CD4-positive, alpha-beta T cell treated with Interleukin-4 for 4 hours (primary cell): ENCODE measurements around the gene TSPYL4.

Source experiments
- DNase-seq: peaks from one replicate; pipeline ENCODE4 v3.0.0-alpha.2; 2020

Gene TSPYL4

GRCh38 chr6:116268589-116269293 is 14.9 kb upstream of the TSPYL4 start:
- DNase-seq: peak; percentile 72

DNA sequence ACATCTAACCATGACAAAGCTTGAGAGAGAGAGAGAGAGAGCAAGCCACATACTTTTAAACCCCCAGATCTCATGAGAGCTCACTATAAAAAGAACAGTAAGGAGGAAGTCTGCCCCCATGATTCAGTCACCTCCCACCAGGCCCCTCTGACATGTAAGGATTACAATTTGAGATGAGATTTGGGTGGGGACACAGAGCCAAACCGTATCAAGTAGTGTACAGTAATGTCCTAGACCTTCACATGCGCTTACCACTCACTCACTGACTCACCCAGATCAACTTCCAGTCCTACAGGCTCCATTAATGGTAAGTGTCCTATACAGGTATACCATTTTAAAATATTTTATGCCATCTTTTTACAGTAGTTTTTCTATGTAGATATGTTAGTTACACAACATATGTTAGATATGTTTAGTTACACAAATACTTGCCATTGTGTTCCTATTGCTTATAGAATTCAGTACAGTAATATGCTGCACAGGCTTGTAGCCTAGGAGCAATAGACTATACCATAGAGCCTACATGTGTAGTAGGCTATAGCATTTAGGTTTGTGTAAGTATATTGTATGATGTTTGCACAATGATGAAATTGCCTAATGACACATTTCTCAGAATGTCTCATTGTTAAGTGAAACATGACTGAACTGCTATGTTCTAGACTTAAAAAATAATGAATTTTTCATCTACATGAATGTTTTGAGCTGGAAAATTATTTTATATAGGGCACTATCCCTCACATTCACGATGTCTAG is 14.1 kb upstream of the TSPYL4 start:
- no peak for DNase-seq

DNA sequence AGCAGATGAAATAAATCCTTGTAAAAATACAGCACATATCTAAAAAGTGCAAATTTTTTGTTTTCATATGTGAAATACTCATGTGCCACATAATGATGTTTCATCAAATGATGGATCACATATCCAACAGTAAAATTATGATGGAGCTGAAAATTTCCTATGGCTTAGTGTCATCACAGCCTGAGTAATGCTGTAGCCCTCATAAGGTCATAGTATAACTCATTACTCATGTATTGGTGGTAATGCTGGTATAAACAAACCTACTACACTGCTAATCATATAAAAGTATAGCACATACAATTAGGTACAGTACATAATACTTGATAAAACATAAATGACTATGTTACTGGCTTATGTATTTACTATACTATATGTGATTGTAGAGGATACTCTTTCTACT is 12.9 kb upstream of the TSPYL4 start:
- DNase-seq: no peak

- DNase-seq: no peak
Measured at GRCh38 chr6:116265041-116265829, 11.4 kb upstream of the TSPYL4 start.

GRCh38 chr6:116263353-116263752 is 9.5 kb upstream of the TSPYL4 start:
- no peak for DNase-seq

DNA sequence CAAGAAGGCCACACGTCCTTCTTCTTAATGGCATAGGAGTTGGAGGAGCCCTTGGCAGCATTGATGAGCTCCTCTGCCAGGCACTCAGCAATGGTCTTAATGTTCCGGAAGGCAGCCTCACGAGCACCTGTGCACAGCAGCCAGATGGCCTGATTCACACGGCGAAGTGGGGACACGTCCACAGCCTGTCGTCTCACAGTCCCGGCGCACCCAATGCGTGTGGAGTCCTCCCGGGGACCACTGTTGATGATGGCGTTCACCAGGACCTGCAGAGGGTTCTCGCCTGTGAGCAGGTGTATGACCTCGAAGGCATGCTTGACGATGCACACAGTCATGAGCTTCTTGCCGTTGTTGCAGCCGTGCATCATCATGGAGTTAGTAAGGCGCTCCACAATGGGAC is 4.6 kb upstream of the TSPYL4 start:
- DNase-seq: no peak

- DNase-seq: no peak
Measured at GRCh38 chr6:116256694-116257093, 2.8 kb upstream of the TSPYL4 start.

DNA sequence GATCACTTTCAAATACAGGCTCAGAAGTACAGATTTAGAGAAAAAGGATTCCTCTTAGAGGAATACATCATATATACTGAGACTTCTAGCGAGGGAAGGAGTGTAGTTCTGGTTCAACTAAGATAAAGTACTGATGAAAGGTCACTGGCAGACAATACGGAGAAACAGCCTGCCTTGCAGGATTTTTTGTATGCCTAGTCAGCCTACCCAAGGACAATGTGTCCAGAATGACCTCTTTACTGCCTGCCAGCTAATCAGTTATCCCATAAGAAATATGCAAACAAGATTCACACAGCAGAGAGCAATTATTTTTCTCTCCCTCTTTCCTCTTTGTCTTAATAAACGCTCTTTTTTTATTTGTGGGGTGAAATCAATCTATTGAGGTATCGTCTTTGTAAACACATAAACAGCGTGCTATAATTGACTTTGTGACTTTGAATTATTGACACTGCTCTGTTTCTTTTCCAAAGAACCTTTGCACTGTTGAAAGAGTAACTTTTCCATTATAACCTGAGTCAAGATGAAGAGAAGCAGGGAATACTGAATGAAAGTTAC is 1.4 kb upstream of the TSPYL4 start:
- DNase-seq: no peak

DNA sequence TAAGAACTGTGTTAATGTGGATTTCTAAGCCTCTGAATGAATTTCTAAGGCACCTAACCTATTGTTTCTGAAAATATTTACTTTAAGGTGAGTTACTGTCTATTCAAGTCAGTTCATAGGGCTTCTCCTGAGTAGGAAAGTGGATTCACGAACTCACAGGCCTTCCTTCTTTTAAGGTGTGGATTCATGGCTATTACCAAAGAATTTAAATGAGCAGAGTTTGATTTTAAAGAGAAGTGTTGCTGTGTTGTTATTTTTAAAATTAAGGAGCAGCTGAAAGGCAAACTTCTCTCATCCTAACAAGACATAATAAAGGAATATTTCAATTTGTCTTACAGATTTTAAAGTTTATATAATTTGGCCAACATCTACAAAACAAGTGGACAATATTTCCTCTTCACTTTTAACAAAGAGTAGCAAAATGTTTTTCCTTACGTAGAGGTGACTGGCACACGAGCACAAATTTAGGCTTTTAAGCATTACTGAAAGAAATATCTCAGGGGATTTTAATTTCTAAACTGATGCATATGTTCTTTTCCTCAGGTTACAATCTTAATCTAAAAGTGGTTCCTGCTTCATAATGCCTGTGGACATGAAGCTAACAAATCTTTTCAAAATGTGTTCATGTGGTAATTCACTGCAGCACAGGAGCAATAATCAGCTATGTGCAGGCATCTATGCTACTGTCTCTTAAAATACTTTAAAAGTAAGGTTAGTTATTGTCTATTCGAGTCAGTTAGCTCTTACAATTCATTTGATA is 602 bp upstream of the TSPYL4 start:
- DNase-seq: no peak

DNA sequence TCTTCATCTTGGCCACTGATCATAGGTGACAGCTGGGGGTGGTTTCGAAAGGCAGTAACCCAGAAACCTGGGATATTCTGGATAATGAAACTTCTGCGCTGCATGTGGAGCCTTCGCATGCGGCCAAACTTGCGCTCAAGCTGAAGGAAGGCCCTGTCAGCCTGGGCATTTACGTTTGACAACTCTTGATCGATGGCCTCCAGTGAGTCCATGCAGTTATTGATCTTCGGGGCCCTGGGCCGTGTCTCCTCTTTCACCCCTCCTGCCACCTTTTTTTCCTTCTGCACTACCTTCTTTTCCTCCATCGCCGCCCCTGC is 729 bp downstream of the TSPYL4 start:
- no peak for DNase-seq

DNA sequence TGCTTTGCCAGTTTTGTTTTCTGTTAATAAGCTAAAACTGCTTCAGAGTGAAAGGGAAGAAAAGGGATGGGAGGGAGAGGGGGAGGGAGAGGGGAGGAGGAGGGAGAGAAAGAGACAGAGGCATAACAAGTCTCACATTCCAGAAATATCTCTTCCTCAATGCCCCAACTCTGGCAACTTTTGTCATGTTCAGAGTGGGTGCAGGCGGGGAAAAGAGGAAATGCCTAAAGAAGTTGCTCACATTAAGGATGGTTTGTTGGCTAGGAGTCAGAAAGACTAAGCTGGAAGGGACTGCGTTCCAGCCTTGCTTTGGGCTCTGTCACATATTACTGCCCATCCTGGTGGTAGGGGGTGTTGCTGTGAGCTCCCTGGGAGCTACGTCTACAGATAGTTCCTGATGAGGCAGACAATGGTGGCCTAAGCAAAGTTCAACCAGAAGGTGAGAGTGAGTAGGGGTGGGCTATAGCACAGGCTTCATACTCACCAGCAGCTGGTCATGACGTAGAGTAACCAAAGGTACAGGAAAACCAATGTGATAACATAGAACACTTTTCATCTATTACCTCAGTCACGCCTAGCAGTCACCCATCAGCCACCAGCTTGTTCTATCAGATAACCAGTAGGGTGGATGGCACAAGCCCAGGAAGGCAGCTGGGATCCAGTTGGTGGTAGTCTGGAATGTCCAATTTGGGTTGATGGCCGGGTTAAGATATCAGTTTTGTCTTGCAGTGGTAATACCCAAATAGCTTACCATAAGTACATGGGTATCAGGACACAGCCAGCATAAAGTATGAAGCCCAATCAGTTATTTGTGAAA is 2.1 kb downstream of the TSPYL4 start:
- no peak for DNase-seq

DNA sequence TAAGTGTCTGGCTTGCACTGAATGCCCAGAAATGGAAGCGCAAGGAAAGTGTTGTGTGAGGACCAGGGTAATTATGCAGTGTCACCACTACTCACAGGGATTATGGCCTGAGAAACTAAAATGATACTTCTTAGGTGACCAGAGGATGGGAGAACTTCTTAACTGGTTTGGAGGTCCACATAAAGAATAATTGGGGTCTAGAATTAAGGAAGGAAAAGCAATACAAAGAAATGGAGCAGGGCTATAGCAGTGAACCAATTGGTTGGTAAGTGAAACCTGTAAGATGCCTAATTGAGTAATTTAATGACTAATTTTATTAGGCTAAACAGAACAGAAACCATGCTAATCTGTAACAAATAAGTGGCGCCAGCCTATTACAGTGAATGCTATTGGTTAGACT is 5.3 kb downstream of the TSPYL4 start:
- DNase-seq: no peak

DNA sequence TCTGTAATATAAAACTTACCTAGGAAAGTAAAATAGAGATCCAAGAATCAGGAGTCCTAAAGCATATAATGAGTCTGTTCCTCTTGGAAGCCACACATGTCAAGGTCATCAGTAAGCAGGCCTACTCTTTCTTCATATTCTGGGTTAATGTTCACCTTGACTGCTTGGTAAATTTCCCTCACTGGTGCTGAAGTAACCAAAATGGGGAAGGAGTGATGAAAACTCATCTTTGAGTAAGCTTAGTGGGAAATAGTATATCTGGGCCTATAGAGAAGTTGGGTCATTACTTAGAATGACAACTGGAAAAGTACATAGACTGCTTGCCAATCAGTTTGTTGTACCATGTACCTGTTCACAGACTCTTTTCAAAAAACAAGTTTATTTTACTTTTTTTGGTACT is 6.6 kb downstream of the TSPYL4 start:
- no peak for DNase-seq

DNA sequence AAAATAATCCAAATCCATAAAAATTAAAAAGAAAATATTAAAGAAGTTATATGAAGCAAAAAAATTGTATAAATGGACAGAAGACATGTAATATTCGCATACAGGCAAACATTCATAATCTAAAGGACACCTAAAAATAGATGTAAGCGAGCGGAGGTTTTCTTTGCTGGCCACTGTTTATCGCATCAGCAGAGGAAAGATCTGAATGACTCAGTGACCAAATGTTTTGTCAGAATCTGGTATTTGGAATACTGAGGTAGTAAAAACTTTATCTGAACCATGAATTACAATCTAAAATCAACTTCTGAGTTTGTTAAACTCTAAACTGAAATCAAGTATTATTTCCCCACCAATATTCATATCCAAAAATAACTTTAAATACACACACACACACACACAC is 7.8 kb downstream of the TSPYL4 start:
- DNase-seq: no peak

DNA sequence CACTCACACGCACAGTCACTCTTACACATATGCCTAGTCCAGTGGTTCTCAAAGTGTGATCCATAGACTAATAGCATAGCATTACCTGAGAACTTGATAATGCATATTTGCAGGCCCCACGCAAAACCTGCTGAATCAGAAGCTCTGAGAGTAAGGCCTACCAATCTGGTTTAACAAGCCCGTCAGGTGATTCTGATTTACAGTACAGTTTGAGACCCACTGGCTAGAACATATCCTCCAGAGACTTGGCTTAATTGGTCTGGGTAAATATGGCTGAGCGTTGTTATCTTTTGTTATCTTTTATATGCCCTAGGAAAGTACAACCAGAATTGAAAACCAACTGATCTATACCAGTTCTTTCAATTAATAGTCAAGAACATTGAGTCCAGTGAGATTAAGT is 9.6 kb downstream of the TSPYL4 start:
- DNase-seq: no peak

- no peak for DNase-seq
Measured at GRCh38 chr6:116239856-116240255, 14.0 kb downstream of the TSPYL4 start.

DNA sequence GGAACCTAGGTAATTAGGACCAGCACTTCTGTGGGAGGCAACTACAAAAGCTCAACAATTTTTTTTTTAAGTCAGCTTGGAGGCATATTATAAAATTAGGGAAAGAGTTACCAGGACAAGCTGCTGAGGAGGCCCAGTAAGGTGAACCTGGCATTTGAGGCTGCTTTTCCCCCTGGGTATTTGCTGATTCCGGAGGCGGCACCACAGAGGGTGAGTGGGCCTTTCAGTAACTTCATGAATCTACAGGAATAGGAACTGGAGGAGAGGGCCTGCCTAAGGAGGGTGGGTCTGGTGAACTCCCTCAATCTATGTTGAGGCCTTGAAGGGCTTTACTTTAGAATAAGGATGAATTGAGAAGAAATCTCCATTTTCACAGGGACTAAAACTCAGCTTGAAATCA is 14.6 kb downstream of the TSPYL4 start:
- DNase-seq: no peak

DNA sequence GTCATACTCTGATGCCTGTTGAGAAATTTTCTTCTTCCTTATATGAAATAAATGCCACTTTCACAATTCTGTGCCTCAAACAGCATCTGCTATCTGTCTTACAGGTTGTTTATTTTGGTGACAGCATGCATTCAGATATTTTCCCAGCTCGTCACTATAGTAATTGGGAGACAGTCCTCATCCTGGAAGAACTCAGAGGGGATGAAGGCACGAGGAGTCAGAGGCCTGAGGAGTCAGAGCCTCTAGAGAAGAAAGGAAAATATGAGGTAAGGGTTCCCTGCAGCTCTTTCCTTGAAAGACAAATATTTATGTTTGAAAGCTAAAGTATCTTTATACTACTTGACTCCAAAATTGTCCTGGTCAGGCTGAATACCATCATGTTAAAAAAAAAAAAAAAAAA is 15.8 kb downstream of the TSPYL4 start:
- DNase-seq: no peak

DNA sequence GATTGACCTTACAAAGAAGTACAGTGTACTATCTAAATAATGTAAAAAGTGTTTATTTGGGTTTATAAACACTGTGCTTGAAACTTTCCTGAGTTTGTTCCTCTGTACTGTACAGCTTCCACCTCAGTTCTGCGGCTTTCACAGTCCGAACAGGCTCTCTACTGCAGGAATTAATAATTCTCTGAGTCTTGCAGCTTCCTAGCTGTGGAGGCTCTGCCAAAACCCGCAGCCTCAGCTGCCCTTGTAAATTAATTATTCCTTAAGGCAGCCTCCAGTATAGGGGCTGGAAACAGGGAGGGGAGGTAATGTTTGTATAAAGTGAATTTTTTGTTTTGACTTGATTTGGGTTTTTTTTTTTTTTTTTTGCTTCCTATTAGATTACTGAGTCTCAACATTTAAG is 19.2 kb downstream of the TSPYL4 start:
- no peak for DNase-seq

GRCh38 chr6:116229287-116229913 is 24.5 kb downstream of the TSPYL4 start:
- DNase-seq: no peak

DNA sequence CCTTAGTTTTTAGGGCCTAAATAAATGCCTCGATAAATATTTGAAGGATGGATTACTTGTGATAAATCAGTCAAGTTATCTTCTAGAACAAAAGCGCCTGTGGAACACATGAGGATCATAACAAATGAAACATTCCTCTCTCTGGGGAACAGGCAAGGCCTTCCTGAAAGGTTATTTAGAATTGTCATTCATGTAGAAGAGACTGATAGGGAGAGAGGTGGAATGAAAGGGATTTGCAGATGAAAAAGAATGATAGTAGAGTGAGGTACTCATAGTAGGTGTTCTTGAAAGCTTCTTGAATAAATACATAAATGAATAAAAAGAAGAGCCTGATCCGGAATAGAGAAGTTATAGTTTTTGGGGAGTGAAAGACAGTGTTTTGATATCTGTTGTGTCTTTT is 30.5 kb downstream of the TSPYL4 start:
- DNase-seq: no peak

GRCh38 chr6:116221911-116222310 is 32.0 kb downstream of the TSPYL4 start:
- no peak for DNase-seq
